OCI-LY1 (cell line): ENCODE results near the gene LRRC14B.

Experiments
- H2AFZ ChIP-seq: fragments of 200-600 bp; sonication (generic), shearing (Covaris generic); 2 replicates; pipeline ENCODE4 v1.6.0; 2014; ENCODE audit warnings: antibody characterized with exemption, mild to moderate bottlenecking, low read length
- H3F3A ChIP-seq: fragments of 200-600 bp; sonication (generic), shearing (Covaris generic); 2 replicates; pipeline ENCODE4 v1.6.0; 2014; ENCODE audit warnings: mild to moderate bottlenecking, antibody characterized with exemption, low read length, moderate library complexity; ENCODE audit not compliant: insufficient read depth
- H3K27ac ChIP-seq: fragments of 200-600 bp; sonication (generic); 2 replicates; pipeline ENCODE4 v1.5.1; 2014; ENCODE audit warnings: low read length, mixed run types, mild to moderate bottlenecking, low read depth; ENCODE audit not compliant: poor library complexity, severe bottlenecking
- H3K27me3 ChIP-seq: fragments of 200-600 bp; sonication (generic); 2 replicates; pipeline ENCODE4 v1.6.0; 2014; ENCODE audit warnings: antibody characterized with exemption, mild to moderate bottlenecking, low read length, moderate library complexity; ENCODE audit not compliant: insufficient read depth
- H3K36me3 ChIP-seq: fragments of 200-600 bp; sonication (generic); 2 replicates; pipeline ENCODE4 v1.6.1; 2014; ENCODE audit warnings: mild to moderate bottlenecking, antibody characterized with exemption, low read length, moderate library complexity, mixed read lengths; ENCODE audit not compliant: insufficient read depth
- H3K4me1 ChIP-seq: fragments of 200-600 bp; sonication (generic); 2 replicates; pipeline ENCODE4 v1.5.1; 2014; ENCODE audit warnings: mild to moderate bottlenecking, low read length, moderate library complexity; ENCODE audit not compliant: insufficient read depth, severe bottlenecking
- H3K4me2 ChIP-seq: fragments of 200-600 bp; sonication (generic), shearing (Covaris generic); 2 replicates; pipeline ENCODE4 v1.6.1; 2014; ENCODE audit warnings: low read length
- H3K4me3 ChIP-seq: fragments of 200-600 bp; sonication (generic); 2 replicates; pipeline ENCODE4 v1.5.1; 2014; ENCODE audit warnings: low read length, low read depth, mild to moderate bottlenecking, mixed read lengths; ENCODE audit not compliant: poor library complexity, severe bottlenecking
- H3K79me2 ChIP-seq: fragments of 200-600 bp; shearing (Covaris generic); 2 replicates; pipeline ENCODE4 v1.6.1; 2016; ENCODE audit warnings: mixed run types, low read length, mixed read lengths; ENCODE audit not compliant: insufficient read depth
- H3K9ac ChIP-seq: fragments of 200-600 bp; sonication (generic), shearing (Covaris generic); 2 replicates; pipeline ENCODE4 v1.6.1; 2014; ENCODE audit warnings: mild to moderate bottlenecking, low read length, mixed read lengths
- H3K9me2 ChIP-seq: fragments of 200-600 bp; sonication (generic), shearing (Covaris generic); 2 replicates; pipeline ENCODE4 v1.6.1; 2014; ENCODE audit warnings: low read depth, mild to moderate bottlenecking, low read length, mixed read lengths
- H3K9me3 ChIP-seq: fragments of 200-600 bp; shearing (Covaris generic); 2 replicates; pipeline ENCODE4 v1.6.1; 2014; ENCODE audit warnings: low read length, mixed read lengths
- H4K20me1 ChIP-seq: fragments of 200-600 bp; sonication (generic), shearing (Covaris generic); 2 replicates; pipeline ENCODE4 v1.6.0; 2016; ENCODE audit warnings: mild to moderate bottlenecking, low read length; ENCODE audit not compliant: insufficient read depth
- EZH2 ChIP-seq: fragments of 200-600 bp; sonication (generic), shearing (Covaris generic); IDR thresholded peaks from 2 replicates; pipeline ENCODE4 v1.8.0; 2017; ENCODE audit warnings: borderline replicate concordance, mixed run types, mild to moderate bottlenecking, antibody characterized with exemption, low read length, moderate library complexity, mixed read lengths
- TF ChIP-seq, protein P1 (sequence below): fragments of 200-600 bp; sonication (generic), shearing (Covaris generic); IDR thresholded peaks from 2 replicates; pipeline ENCODE4 v1.5.1; 2017; ENCODE audit warnings: mild to moderate bottlenecking, antibody characterized with exemption, low read length, moderate library complexity, mixed read lengths

Gene LRRC14B

DNA sequence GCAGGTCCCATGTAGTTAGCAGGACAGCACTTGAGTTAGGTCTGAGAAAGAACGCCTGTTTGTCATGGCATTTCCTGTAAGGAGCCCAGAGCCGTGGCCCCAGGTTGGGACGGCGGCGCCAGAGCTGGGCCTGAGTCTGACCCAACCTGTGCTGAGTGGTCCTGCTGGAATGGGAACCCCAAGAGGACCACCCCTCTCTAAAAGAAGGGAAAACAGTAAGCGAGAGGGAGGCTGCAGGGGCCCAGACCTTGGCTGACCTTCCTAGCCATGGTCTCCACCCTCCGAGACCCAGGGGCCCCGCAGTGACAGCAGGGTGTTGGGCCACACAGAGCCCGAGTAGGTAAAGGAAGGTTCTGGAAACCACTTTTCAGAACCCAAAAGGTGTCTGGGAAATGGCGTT lies 1.8 kb upstream of the LRRC14B start:
- TF ChIP-seq, protein P1, sequence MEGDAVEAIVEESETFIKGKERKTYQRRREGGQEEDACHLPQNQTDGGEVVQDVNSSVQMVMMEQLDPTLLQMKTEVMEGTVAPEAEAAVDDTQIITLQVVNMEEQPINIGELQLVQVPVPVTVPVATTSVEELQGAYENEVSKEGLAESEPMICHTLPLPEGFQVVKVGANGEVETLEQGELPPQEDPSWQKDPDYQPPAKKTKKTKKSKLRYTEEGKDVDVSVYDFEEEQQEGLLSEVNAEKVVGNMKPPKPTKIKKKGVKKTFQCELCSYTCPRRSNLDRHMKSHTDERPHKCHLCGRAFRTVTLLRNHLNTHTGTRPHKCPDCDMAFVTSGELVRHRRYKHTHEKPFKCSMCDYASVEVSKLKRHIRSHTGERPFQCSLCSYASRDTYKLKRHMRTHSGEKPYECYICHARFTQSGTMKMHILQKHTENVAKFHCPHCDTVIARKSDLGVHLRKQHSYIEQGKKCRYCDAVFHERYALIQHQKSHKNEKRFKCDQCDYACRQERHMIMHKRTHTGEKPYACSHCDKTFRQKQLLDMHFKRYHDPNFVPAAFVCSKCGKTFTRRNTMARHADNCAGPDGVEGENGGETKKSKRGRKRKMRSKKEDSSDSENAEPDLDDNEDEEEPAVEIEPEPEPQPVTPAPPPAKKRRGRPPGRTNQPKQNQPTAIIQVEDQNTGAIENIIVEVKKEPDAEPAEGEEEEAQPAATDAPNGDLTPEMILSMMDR, result no peak
- TF ChIP-seq EZH2, result no peak
- H3K4me2 ChIP-seq, result peak overlapping the region; percentile 44; the same call in 1 of the 2 replicates
- no peaks in the 10 kb centered on the region for H3K79me2 ChIP-seq
- H3K27ac ChIP-seq, result peak overlapping the region; percentile 79
- no peaks in the 10 kb centered on the region for H4K20me1 ChIP-seq
- H3K36me3 ChIP-seq, result no peaks in the 10 kb centered on the region
- H3K4me3 ChIP-seq, result no peak overlapping the region
- H3K9ac ChIP-seq, result peak overlapping the region; percentile 51; the same call in 1 of the 2 replicates
- no peaks in the 10 kb centered on the region for H3F3A ChIP-seq
- no peaks in the 10 kb centered on the region for H3K9me3 ChIP-seq
- H3K4me1 ChIP-seq, result peaks cover 45% of the 10 kb centered on the region
- H3K9me2 ChIP-seq, result no peaks in the 10 kb centered on the region
- no peaks in the 10 kb centered on the region for H3K27me3 ChIP-seq
- H2AFZ ChIP-seq, result no peak overlapping the region

DNA sequence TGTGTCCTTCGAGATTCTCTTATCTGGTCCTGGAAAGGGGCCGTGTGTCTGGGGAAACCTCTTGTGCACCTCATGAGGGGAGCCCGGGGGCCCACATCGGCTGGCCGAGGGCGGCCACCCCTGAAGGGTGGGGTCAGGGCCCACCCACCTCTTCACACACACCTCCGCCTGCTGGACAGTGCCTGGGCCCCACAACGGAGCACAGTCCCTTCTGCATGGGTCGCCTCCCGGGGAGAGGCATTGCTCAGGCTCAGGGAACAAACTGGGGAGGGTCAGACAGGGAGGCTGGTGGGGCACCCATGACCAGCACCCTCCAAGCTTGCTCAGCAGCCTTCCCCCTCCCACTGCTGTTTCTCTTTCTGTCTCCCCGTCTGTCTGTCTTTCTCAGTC lies 1.3 kb upstream of the LRRC14B start:
- H3K27me3 ChIP-seq, result no peaks in the 10 kb centered on the region
- peak overlapping the region; percentile 79 for H3K27ac ChIP-seq
- no peaks in the 10 kb centered on the region for H3F3A ChIP-seq
- no peaks in the 10 kb centered on the region for H3K36me3 ChIP-seq
- H2AFZ ChIP-seq, result no peak overlapping the region
- peaks cover 49% of the 10 kb centered on the region for H3K4me1 ChIP-seq
- no peak overlapping the region for H3K4me3 ChIP-seq
- no peaks in the 10 kb centered on the region for H3K9me2 ChIP-seq
- H4K20me1 ChIP-seq, result no peaks in the 10 kb centered on the region
- H3K9ac ChIP-seq, result peak overlapping the region; percentile 51; the same call in 1 of the 2 replicates
- H3K4me2 ChIP-seq, result peak overlapping the region; percentile 44; the same call in 1 of the 2 replicates
- H3K79me2 ChIP-seq, result no peaks in the 10 kb centered on the region
- no peak for TF ChIP-seq EZH2
- TF ChIP-seq, protein P1, result no peak
- H3K9me3 ChIP-seq, result no peaks in the 10 kb centered on the region

DNA sequence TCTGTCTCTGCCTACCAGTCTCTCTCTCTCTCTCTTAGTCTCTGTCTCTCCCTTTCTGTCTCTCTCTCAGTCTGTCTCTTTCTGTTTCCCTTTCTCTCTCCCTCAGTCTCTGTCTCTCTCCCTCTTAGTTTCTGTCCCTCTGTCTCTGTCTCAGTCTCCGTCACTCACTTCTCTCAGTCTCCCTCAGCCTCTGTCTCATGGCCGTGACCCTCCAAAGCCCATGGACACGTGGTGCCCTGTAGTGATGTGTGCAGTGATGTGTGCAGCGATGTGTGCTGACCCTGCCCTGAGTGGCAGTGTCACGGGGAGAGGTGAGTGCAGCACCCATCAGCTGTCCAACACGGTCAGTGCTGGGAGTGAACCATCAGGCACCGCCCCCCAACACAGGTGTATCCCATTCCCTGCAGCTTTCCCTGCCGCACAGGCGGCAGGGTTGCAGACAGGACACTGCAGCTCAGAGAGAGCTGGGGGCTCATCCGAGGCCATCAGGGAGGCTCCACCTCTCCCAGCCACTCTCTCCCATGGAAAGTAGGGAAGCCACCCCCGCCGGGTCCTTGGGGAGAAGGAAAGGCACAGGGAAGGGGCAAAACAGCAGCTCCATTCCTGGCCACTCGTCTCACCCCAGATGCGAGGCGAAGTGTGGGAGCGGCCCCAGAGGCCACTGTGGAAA lies 794 bp upstream of the LRRC14B start:
- Histone ChIP-seq H3F3A (no peaks in the 10 kb centered on the region), H3K9me3 (no peaks in the 10 kb centered on the region), H2AFZ (no peak overlapping the region), H3K27me3 (no peaks in the 10 kb centered on the region), H3K27ac (peak overlapping the region; percentile 79), H3K4me3 (peak overlapping the region; percentile 28), H4K20me1 (no peaks in the 10 kb centered on the region), H3K9me2 (no peaks in the 10 kb centered on the region), H3K79me2 (no peaks in the 10 kb centered on the region), H3K4me1 (peaks cover 55% of the 10 kb centered on the region), H3K9ac (peak overlapping the region; percentile 51), H3K36me3 (no peaks in the 10 kb centered on the region), H3K4me2 (peak overlapping the region; percentile 44)
- no peak for TF ChIP-seq EZH2
- TF ChIP-seq, protein P1, result no peak
